AG04450 (cell line): Measurements from ENCODE around the gene CCDC40. TPM values are rescaled to one million over a fixed set of nuclear protein-coding genes. Genes with fewer than 3 reads are reported as not detected.

Source experiments
- CTCF ChIA-PET: fragments of 300-600, 350-600 bp; formaldehyde crosslinking; extraction: SDS; loops from one replicate; lab custom pipeline; 2022; ENCODE audit warnings: antibody characterized with exemption, inconsistent platforms; lab: Charles Lee
- POLR2A ChIA-PET: fragments of 350-600 bp; formaldehyde crosslinking; extraction: SDS; loops from one replicate; lab custom pipeline; 2021; ENCODE audit warnings: antibody characterized with exemption, inconsistent platforms; lab: Yijun Ruan, JAX
- DNase-seq: peaks from one replicate; pipeline ENCODE4 v3.0.0-alpha.2; 2011; ENCODE audit warnings: low read depth, low spot score
- H3K27ac ChIP-seq: one replicate; pipeline ENCODE4 v1.5.1; 2012; ENCODE audit warnings: low read depth, low read length, control low read depth
- H3K27me3 ChIP-seq: one replicate; pipeline ENCODE4 v1.6.0; 2012; ENCODE audit warnings: low read length; ENCODE audit not compliant: control insufficient read depth, insufficient read depth
- H3K4me3 ChIP-seq: 2 replicates; pipeline ENCODE4 v1.5.1; 2011; ENCODE audit warnings: mild to moderate bottlenecking, low read depth, low read length, control low read depth
- H3K9me3 ChIP-seq: 2 replicates; pipeline ENCODE4 v1.5.1; 2012; ENCODE audit warnings: low read length; ENCODE audit not compliant: control insufficient read depth, insufficient read depth
- CTCF ChIP-seq: IDR thresholded peaks from 2 replicates; pipeline ENCODE4 v1.5.1; 2011; ENCODE audit warnings: low read depth, low read length, control low read depth, inconsistent platforms
- polyA plus RNA-seq: library from polyadenylated mRNA; depleted of rRNA; stranded (reverse); fragments of >200 nt; gene quantifications from 2 replicates; pipeline ENCODE4 v1.2.3, GENCODE V29; 2011

CCDC40 gene
- polyA plus RNA-seq, 1 experiment = 2.4 TPM

- no peak for DNase-seq
- CTCF ChIA-PET = interaction anchor here (0.5 to 6.1 kb wide), 24 partner anchors 9 to 265 kb away, joined by 3 to 73 read pairs (median 4); partner anchors contain the start of genes CBX8 and GAA
- H3K4me3 ChIP-seq = no peak overlapping the region
Measured at GRCh38 chr17:80005360-80006338, 30.8 kb upstream of the CCDC40 start.

GRCh38 chr17:80006339-80006720 lies 30.1 kb upstream of the CCDC40 start:
- H3K9me3 ChIP-seq = no peaks in the 10 kb centered on the region; the same call in 1 of the 2 replicates
- ChIA-PET POLR2A (no interaction called here), CTCF (interaction anchor here (0.7 to 6.1 kb wide), 13 partner anchors 14 to 264 kb away, joined by 3 to 73 read pairs (median 4); partner anchors contain the start of gene CBX8)
- DNase-seq = no peak
- H3K27ac ChIP-seq = no peak overlapping the region
- H3K4me3 ChIP-seq = no peak overlapping the region
- no peak for TF ChIP-seq CTCF
- no peaks in the 10 kb centered on the region for H3K27me3 ChIP-seq

More at GRCh38 chr17:80005360-80006338, 30.8 kb upstream of the CCDC40 start:
- TF ChIP-seq CTCF = peak; percentile 95
- Histone ChIP-seq H3K27ac (no peak overlapping the region), H3K9me3 (no peaks in the 10 kb centered on the region; the same call in 1 of the 2 replicates), H3K27me3 (no peaks in the 10 kb centered on the region)
- POLR2A ChIA-PET = no interaction called here

GRCh38 chr17:80006811-80007752 lies 29.4 kb upstream of the CCDC40 start:
- no peak overlapping the region for H3K27ac ChIP-seq
- ChIA-PET POLR2A (no interaction called here), CTCF (interaction anchor here (0.7 to 6.1 kb wide), 16 partner anchors 8 to 265 kb away, joined by 3 to 73 read pairs (median 4); partner anchors contain the start of gene GAA)
- no peaks in the 10 kb centered on the region; the same call in 1 of the 2 replicates for H3K9me3 ChIP-seq
- H3K27me3 ChIP-seq = no peaks in the 10 kb centered on the region
- H3K4me3 ChIP-seq = no peak overlapping the region
- no peak for TF ChIP-seq CTCF
- no peak for DNase-seq

- H3K9me3 ChIP-seq = no peaks in the 10 kb centered on the region; the same call in 1 of the 2 replicates
Measured at GRCh38 chr17:80007939-80008338, 28.5 kb upstream of the CCDC40 start.

More at GRCh38 chr17:80007939-80008338, 28.5 kb upstream of the CCDC40 start:
- Histone ChIP-seq H3K4me3 (no peak overlapping the region), H3K27me3 (no peaks in the 10 kb centered on the region), H3K27ac (no peak overlapping the region)
- TF ChIP-seq CTCF = no peak
- DNase-seq = no peak
- CTCF ChIA-PET = interaction anchor here (0.6 to 6.1 kb wide), 29 partner anchors 9 to 272 kb away, joined by 3 to 73 read pairs (median 4); partner anchors contain the start of gene GAA
- POLR2A ChIA-PET = interaction anchor here (0.6 to 1.0 kb wide), 2 partner anchors 19 to 138 kb away, joined by 3 to 6 read pairs; no protein-coding TSS in a partner anchor
